ENCODE measurements around the gene LARP7. TPM values are rescaled to one million over a fixed set of nuclear protein-coding genes. Genes with fewer than 3 reads are reported as not detected.

LARP7 gene
- total RNA-seq: 10 to 100 TPM; 37.7 to 46.5 (median 38.5) TPM
- long read RNA-seq, donor 1, transcript LARP7-201 (13 exons, 2,164 nt): minor isoform, 7 of 46 reads
- long read RNA-seq, donor 1, transcript LARP7-202 (13 exons, 2,286 nt): major isoform, 10 of 46 reads
- long read RNA-seq, donor 1, partial matches to known transcripts: 12 of 46 reads
- long read RNA-seq, donor 1, other reads (novel, unspliced or antisense): 16 of 46 reads
- long read RNA-seq, donor 2, partial matches to known transcripts: 13 of 16 reads
- long read RNA-seq, donor 2, other reads (novel, unspliced or antisense): 3 of 16 reads

GRCh38 chr4:112636688-112637551 is at the start of gene LARP7, which contains the start of gene ZGRF1:
LARP7 (plus strand) TSS chr4:112637143; CDS start chr4:112644670, 7,527 bp downstream.
ZGRF1 (minus strand) TSS chr4:112636909; CDS start chr4:112633176, 3,733 bp downstream.
- TF ChIP-seq, protein P1, sequence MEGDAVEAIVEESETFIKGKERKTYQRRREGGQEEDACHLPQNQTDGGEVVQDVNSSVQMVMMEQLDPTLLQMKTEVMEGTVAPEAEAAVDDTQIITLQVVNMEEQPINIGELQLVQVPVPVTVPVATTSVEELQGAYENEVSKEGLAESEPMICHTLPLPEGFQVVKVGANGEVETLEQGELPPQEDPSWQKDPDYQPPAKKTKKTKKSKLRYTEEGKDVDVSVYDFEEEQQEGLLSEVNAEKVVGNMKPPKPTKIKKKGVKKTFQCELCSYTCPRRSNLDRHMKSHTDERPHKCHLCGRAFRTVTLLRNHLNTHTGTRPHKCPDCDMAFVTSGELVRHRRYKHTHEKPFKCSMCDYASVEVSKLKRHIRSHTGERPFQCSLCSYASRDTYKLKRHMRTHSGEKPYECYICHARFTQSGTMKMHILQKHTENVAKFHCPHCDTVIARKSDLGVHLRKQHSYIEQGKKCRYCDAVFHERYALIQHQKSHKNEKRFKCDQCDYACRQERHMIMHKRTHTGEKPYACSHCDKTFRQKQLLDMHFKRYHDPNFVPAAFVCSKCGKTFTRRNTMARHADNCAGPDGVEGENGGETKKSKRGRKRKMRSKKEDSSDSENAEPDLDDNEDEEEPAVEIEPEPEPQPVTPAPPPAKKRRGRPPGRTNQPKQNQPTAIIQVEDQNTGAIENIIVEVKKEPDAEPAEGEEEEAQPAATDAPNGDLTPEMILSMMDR (IDR thresholded peaks at IDR 0.05): peak; percentile 91
- H3K4me1 ChIP-seq (ENCODE audit: low read depth): peaks cover 9% of the 10 kb centered on the region
- intact Hi-C loops (cut with DNase I, micrococcal nuclease): loop anchor here (10.0 kb wide), 2 partner anchors 128 to 298 kb away; no protein-coding TSS in a partner anchor
- no peaks in the 10 kb centered on the region for H3K36me3 ChIP-seq (ENCODE audit: low read depth)
- DNase-seq: peak; percentile 98 to 99 (median 99)
- peak; percentile 98 for ATAC-seq
- peak within 1 kb of the TSS; percentile 22 for H3K4me3 ChIP-seq
- no peaks in the 10 kb centered on the region for H3K9me3 ChIP-seq

DNA sequence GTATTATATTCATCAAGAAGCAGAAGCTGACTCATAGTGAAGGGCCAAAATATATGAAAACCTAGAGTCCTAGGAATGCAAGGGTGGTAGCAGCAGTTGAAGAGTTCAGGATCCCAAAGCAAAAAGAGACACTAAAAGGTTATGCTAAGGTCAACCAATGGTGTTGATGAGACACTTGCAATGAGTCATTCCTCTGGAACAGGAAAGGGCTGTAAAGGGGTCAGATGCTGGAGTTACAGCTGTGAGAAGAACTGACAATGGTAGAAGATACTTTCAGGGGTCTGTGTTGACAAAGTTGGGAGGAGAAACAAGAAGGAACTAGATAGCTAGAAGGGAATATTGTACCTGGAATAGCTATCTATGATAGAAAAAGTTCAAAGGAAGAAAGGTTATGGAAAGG is 47.7 kb upstream of the LARP7 start:
- no peak for DNase-seq
- no peaks in the 10 kb centered on the region for H3K36me3 ChIP-seq (ENCODE audit: low read depth)
- no peak for ATAC-seq
- intact Hi-C loops (cut with DNase I, micrococcal nuclease): no loop called here
- no peaks in the 10 kb centered on the region for H3K4me1 ChIP-seq (ENCODE audit: low read depth)
- TF ChIP-seq, protein P1 (IDR thresholded peaks at IDR 0.05): no peak
- H3K9me3 ChIP-seq: no peaks in the 10 kb centered on the region
- H3K4me3 ChIP-seq: no peak overlapping the region

GRCh38 chr4:112591593-112591992 is 45.4 kb upstream of the LARP7 start:
- DNase-seq: no peak
- Histone ChIP-seq H3K36me3 (ENCODE audit: low read depth) (no peaks in the 10 kb centered on the region), H3K4me1 (ENCODE audit: low read depth) (no peaks in the 10 kb centered on the region), H3K9me3 (no peaks in the 10 kb centered on the region), H3K4me3 (no peak overlapping the region)
- no peak for ATAC-seq
- intact Hi-C loops (cut with DNase I, micrococcal nuclease): no loop called here
- TF ChIP-seq, protein P1 (IDR thresholded peaks at IDR 0.05): no peak

DNA sequence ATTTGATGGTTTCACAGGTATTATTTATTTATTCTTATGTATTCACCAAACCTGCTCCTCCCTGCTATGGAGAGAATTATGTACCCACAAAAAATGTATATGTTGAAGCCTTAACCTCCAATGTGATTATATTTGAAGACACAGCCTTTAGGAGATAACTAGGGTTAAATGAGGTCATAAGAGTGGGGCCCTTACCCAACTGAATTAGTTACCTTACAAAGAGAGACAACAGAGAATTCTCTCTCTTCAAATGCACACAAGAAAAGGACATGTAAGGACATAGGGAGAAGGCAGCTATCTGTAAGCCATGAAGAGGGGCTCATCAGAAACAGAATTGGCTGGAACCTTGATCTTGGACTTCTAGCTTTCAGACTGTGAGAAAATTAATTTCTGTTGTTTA is 44.2 kb upstream of the LARP7 start:
- no peak for ATAC-seq
- H3K4me1 ChIP-seq (ENCODE audit: low read depth): no peaks in the 10 kb centered on the region
- intact Hi-C loops (cut with DNase I, micrococcal nuclease): no loop called here
- TF ChIP-seq, protein P1 (IDR thresholded peaks at IDR 0.05): no peak
- DNase-seq: no peak
- H3K36me3 ChIP-seq (ENCODE audit: low read depth): no peaks in the 10 kb centered on the region
- no peaks in the 10 kb centered on the region for H3K9me3 ChIP-seq
- H3K4me3 ChIP-seq: no peak overlapping the region

DNA sequence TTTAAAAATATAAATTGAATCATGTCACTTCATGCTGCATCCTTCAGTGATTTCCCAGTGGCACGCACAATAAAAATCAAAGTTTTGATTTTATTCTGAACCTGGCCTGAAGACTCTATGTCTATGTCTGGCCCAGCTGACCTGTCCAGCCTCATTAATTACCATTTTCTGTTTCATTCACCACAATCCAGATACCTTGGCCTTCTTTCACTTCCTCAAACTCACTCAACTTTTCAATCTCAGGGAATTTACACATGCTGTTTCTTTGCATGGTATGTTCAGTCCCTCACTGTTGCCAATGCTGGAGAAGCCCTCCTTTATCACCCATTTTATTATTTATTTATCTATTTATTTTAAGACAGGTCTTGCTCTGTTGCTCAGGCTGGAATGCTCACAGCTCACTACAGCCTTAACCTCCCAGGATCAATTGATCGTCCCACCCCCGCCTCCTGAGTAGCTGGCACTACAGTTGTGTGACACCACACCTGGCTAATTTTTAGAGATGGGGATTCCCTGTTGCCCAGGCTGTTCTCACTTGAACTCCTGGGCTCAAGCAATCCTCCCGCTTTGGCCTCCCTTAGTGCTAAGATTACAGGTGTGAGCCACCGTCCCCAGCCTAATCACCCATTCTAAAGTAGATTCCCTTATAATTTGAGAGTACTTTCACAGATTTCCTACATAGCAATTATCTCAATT is 43.4 kb upstream of the LARP7 start:
- Histone ChIP-seq H3K36me3 (ENCODE audit: low read depth) (no peaks in the 10 kb centered on the region), H3K9me3 (no peaks in the 10 kb centered on the region), H3K4me1 (ENCODE audit: low read depth) (no peaks in the 10 kb centered on the region), H3K4me3 (no peak overlapping the region)
- intact Hi-C loops (cut with DNase I, micrococcal nuclease): no loop called here
- TF ChIP-seq, protein P1 (IDR thresholded peaks at IDR 0.05): no peak
- ATAC-seq (no peak), DNase-seq (no peak)
